IPS-18c (cell line): Measurements from ENCODE around the gene ATP2A1.

ENCODE experiments used
- H3K4me3 ChIP-seq: 2 replicates; pipeline ENCODE4 v1.7.0; 2013; ENCODE audit warnings: low read depth, mild to moderate bottlenecking, low read length, moderate library complexity; ENCODE audit not compliant: insufficient read depth
- H3K9me3 ChIP-seq: one replicate; pipeline ENCODE4 v1.6.1; 2013; ENCODE audit warnings: mild to moderate bottlenecking, low read length, moderate library complexity; ENCODE audit not compliant: control insufficient read depth, insufficient read depth

ATP2A1 gene

DNA sequence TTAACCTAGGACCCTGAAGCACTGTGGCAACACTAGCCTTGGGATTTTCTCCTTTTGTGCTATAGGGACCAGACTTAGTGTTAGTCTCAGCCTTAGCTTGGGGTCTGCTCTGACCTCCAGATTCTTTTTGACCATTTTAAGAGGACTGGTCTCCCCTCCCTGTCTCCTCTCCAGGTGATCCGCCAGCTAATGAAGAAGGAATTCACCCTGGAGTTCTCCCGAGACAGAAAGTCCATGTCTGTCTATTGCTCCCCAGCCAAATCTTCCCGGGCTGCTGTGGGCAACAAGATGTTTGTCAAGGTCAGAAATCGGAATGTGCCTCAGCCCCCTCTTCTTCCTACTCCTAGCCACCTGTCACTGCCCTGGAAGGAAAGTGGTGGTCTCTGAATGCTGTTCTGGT, 19.5 kb downstream of the ATP2A1 start:
- Histone ChIP-seq H3K4me3 (no peak overlapping the region), H3K9me3 (no peaks in the 10 kb centered on the region)

DNA sequence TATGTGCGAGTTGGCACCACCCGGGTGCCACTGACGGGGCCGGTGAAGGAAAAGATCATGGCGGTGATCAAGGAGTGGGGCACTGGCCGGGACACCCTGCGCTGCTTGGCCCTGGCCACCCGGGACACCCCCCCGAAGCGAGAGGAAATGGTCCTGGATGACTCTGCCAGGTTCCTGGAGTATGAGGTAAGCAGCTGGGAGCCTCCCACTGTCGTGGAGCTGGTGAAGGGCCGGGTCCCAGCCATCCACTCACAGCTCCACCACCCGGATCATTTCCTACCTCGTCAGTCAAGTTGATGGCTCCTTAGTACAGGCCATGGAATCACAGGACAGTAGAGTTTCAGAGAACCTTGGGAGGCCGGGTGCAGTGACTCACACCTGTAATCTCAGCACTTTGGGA, 20.0 kb downstream of the ATP2A1 start:
- Histone ChIP-seq H3K9me3 (no peaks in the 10 kb centered on the region), H3K4me3 (no peak overlapping the region)

DNA sequence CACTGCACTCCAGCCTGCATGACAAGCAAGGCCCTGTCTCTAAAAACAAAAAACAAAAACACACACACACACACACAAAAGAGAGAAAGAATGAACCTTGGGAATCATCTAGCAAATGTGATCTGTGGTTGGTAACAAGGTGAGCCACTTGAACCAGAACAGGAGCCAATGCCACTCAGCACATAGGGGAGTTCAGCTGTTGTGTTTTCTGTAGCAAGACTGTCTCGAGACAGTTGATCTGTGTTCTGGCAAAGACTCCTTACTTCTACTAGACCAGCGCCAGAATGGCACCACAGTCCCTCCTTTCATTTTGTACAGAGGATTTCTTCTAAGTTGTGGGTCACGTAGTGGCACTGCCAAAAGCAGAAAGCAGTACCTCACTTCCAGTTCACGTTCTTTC, 20.7 kb downstream of the ATP2A1 start:
- no peak overlapping the region for H3K4me3 ChIP-seq
- no peaks in the 10 kb centered on the region for H3K9me3 ChIP-seq

DNA sequence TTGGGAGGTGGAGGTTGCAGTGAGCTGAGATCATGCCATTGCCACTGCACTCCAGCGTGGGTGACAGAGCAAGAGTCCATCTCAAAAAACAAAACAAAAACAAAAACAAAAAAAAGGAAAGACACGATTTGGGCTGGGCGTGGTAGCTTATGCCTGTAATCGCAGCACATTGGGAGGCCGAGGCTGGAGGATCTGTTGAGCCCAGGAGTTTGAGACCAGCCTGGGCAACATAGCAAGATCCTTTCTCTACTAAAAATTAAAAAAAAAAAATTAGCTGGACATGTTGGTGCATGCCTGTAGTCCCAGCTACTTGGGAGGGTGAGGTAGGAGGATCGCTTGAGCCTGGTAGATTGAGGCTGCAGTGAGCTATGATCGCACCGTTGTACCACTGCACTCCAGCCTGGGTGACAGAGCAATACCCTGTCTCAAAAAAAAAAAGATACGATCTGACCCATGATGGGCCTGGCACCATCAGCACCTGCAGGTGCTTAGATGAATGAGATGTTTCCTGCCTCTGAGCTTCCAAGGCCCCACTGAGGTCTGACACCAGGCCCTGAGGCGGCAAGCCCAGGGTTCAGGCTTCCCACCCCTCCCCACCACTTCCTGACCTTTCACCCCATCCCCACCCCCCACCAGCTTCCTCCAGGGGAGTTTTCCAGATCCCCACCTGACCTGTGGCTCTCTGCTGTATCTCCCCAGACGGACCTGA, 21.7 kb downstream of the ATP2A1 start:
- Histone ChIP-seq H3K9me3 (no peaks in the 10 kb centered on the region), H3K4me3 (no peak overlapping the region)

DNA sequence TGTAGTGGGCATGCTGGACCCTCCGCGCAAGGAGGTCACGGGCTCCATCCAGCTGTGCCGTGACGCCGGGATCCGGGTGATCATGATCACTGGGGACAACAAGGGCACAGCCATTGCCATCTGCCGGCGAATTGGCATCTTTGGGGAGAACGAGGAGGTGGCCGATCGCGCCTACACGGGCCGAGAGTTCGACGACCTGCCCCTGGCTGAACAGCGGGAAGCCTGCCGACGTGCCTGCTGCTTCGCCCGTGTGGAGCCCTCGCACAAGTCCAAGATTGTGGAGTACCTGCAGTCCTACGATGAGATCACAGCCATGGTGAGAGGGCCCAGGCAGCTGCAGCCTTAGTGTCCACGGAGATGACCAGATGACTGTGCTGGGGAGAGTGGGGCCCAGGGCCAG, 22.3 kb downstream of the ATP2A1 start:
- Histone ChIP-seq H3K9me3 (no peaks in the 10 kb centered on the region), H3K4me3 (no peak overlapping the region)

DNA sequence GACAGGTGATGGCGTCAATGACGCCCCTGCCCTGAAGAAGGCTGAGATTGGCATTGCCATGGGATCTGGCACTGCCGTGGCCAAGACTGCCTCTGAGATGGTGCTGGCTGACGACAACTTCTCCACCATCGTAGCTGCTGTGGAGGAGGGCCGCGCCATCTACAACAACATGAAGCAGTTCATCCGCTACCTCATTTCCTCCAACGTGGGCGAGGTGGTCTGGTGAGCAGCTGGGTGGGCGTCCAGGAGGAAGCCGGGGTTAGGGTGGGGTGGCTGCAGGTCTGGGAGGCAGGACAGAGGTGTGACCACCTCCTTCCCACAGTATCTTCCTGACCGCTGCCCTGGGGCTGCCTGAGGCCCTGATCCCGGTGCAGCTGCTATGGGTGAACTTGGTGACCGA, 23.6 kb downstream of the ATP2A1 start:
- no peak overlapping the region for H3K4me3 ChIP-seq
- H3K9me3 ChIP-seq = no peaks in the 10 kb centered on the region

DNA sequence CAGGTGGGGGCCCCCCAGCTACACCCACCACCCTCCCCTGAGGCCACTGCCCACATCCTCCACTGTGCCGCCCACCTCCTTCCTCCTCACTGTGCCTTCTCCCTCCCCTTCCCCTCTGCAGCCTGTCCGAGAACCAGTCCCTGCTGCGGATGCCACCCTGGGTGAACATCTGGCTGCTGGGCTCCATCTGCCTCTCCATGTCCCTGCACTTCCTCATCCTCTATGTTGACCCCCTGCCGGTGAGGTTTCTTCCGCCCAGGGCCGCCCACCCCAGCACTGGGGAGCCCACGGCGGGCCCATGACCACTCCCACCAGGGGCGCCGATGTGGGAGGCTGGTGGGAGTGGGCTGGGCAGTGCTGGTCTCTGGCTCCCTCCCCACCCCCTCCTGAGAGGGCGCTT, 24.6 kb downstream of the ATP2A1 start:
- H3K4me3 ChIP-seq = no peak overlapping the region
- H3K9me3 ChIP-seq = no peaks in the 10 kb centered on the region

DNA sequence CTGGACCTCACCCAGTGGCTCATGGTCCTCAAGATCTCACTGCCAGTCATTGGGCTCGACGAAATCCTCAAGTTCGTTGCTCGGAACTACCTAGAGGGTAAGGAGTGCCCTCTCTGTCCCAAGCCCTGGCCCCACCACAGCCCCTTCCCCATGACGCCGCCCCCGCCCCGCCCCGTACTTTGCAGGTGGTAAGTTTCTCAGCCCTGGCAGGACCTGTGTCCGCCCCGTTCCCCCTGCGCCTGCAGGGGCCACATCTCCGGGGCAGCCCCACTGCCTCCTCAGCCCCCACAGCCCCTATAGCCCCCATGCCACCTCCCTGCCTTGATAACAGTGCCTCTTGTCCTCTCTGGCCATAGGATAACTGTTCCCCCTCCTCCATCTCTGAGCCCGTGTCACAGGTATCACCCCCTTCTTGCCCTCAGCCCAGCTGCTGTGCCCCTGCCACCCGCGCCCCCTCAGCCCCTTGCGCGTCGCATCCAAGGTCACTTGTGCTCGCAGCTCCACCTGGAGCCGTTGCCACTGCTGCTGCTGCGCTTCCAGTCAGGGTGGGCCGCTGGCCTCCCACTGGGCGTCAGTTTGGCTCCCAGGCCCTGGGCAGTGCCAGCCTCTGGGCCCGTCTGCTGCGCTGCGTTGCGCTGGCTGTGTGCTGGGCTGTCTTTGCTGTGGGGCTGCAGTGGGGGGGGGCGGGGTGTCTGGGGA, 25.2 kb downstream of the ATP2A1 start:
- Histone ChIP-seq H3K4me3 (no peak overlapping the region), H3K9me3 (no peaks in the 10 kb centered on the region)

DNA sequence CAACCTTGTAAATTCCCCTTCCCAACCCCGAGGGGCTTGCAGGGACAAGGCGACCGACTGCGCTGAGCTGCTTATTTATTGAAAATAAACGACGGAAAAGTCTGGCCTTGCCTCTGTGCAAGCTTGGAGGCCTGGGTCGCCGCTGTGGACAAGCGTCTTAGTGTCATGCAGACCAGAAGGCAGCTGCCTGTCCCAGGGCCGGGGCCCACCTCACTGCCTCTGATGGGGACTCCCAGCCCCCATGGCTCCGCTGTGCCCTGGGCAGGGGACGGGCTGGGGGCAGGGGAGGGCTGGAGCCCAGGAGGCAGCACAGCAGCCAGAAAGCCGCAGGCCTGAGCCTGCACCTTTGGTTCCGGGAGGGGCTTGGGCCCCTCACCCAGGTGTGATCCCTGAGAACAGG, 26.1 kb downstream of the ATP2A1 start:
- Histone ChIP-seq H3K9me3 (no peaks in the 10 kb centered on the region), H3K4me3 (no peak overlapping the region)

DNA sequence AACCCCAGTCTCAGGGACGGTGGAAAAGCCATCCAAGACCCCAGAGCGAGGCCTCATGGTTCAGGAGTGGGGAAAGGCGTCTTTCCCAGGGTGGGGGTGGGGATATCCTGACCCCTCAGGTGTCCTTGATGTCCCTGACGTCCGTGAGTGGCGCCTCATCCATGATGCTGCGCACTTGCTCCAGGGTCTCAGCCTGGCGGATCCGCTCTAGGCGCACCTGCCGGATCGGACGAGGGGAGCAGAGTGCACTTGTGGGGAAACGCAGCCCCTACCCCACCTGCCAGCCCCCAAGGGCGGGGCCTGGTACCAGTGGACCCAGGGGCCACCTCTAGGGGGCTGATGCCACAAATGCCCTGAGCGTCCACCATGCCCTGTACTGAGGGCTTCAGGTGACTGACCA, 26.5 kb downstream of the ATP2A1 start:
- no peak overlapping the region for H3K4me3 ChIP-seq
- no peaks in the 10 kb centered on the region for H3K9me3 ChIP-seq

DNA sequence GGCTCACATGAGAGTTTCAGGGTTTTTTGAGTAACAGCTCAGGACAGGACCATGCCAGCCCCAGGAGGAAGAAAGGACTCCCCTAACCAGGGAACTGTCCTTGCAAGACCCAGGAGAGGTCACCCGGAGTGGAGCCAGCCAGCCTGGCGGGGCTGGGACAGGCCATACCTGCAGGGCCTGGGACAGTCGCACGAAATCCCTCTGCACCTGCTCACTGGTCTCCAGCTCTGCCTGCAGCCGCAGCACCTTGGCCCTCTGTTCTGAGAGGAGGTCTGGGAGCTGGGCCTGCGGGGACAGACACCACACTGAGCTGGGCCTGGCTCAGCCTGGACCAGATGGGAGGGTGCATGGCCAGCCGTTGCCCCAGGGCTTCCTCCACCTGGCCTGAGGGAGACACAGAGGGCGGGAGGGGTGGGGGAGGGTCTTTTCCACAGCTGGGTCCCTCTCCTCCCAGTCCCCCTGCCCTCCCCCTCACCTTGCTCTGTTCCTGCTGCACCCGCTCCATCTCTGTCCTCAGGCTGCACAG, 27.0 kb downstream of the ATP2A1 start:
- Histone ChIP-seq H3K9me3 (no peaks in the 10 kb centered on the region), H3K4me3 (no peak overlapping the region)

DNA sequence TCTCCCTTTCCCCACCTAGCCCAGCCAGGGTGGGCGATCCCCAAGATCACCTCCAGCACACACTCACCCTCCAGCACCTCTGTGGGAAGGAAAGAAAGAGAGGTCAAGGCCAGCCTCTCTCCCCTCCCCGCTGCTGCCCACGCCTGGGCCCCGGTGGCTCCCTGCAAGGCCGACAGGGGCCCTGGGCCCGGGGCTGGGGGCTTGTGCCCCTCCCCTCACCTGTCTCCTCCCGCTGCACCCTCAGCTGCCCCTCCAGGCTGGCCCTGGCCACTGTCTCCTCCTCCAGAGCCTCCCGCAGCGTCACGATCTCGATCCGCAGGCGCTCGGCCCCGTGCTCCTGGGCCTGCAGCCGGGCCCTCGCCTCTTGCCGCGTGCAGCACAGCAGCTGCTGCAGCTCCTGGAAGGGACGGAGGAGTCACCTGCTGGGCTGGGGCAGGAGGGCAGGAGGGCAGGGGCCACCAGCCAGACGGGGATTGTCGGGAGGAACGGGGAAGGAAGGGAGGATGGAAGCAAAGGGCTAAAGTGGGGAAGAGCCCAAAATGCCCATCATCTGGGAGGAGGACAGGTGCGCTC, 27.6 kb downstream of the ATP2A1 start:
- Histone ChIP-seq H3K9me3 (no peaks in the 10 kb centered on the region), H3K4me3 (no peak overlapping the region)

DNA sequence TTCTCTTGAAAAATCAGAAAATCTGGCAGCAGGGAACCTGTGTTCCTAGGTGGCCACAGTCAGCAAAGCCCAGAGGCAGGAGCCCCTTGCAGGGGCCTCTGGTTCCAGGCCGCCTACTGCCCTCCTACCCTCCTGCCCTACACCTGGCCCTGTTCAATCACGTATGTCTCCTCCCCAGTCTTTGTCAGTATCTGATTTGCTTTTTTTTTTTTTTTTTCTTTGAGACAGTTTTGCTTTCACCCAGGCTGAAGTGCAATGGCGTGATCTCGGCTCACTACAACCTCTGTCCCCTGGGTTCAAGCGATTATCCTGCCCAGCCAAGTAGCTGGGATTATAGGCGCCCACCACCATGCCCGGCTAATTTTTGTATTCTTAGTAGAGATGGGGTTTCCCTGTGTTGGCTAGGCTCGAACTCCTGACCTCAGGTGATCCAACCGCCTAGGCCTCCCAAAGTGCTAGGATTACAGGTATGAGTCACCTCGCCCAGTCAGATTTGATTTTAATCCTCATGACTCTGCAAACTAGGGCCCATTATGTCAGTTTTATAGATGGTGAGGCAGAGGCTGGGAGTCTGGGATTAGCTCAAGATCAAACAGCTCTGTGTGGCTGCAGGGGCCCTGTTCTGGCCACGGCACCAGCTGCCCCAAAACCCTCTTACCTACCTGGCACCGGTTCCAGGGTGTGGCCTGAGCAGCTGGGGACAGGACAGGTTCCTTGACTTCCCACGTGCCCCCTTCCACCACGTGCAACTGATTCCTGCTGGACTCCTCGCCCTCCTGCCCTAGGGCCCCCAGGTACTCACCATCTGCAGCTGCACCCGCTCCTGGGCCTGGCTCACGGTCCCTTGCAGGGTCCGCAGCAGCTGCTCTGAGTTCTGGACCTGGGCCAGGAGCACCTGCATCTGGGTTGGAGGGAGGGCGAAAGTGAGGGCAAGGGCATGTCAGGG, 32.1 kb downstream of the ATP2A1 start:
- H3K9me3 ChIP-seq = no peaks in the 10 kb centered on the region
- no peak overlapping the region for H3K4me3 ChIP-seq

DNA sequence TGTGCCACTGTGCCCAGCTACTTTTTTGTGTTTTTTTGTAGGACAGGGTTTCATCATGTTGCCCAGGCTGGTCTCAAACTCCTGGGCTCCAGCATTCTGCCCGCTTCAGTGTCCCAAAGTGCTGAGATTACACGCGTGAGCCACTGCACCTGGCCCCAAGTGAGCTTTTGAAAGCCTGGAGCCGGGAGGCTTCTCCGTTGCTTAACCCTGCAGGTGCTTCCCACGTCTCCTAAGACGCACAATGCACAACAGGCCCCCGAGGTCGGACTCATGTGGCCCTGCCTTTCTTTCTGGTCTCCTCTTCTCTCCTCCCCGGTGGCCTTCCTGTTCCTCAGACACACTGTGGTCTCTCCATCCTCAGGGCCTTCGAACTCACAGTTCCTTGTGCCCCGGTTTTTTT, 34.3 kb downstream of the ATP2A1 start:
- Histone ChIP-seq H3K9me3 (no peaks in the 10 kb centered on the region), H3K4me3 (no peak overlapping the region)

DNA sequence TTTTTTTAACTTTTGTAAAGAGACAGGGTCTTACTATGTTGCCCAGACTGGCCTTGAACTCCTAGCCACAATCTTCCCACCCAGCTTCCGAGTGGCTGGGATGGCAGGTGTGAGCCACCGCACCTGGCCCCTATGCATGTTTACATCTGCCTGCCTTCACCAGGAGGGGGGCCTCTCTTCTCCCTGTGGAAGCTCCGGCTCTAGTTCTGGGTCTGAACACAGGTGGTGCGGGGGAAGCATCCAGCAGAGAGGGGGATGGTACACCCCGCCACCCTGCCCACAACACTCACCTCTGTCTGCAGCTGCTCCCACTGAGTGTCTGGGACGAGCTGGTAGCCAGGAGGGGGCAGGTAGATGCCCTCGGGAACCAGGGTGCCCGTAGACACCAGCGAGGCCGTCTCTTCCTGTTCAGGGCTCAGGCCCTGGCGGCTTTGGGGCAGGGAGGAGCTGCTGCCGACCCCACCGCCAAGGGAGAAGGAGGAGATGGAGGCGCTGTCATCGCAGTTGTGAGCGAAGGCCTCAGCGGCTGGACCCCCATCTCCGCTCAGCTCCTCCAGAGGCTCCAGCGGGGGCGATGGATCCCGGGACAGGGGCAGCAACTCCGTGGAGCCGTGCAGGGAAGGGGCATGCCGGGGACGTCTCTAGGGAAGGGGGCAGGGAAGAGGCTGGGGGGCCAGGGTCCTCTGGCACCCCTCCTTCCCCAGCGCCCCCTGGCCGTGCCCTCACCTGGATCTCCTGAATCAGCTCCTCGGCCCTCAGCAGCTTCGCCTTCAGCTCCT, 35.8 kb downstream of the ATP2A1 start:
- H3K9me3 ChIP-seq = no peaks in the 10 kb centered on the region
- H3K4me3 ChIP-seq = no peak overlapping the region

DNA sequence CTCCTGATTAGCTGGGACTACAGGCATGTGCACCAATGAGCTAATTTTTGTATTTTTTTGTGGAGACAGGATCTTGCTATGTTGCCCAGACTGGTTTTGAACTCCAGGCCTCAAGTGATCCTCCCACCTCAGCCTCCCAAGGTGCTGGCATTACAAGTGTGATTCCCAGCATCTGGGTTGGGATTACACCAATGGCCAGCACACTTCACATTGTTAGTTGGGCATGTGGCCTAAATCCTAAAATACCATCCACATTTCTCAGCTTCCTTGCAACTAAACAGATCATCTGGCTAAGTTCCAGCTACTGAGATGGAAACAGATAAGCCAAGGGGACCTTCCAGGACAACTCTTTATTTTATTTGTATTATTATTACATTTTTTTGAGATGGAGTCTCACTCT, 36.9 kb downstream of the ATP2A1 start:
- no peak overlapping the region for H3K4me3 ChIP-seq

DNA sequence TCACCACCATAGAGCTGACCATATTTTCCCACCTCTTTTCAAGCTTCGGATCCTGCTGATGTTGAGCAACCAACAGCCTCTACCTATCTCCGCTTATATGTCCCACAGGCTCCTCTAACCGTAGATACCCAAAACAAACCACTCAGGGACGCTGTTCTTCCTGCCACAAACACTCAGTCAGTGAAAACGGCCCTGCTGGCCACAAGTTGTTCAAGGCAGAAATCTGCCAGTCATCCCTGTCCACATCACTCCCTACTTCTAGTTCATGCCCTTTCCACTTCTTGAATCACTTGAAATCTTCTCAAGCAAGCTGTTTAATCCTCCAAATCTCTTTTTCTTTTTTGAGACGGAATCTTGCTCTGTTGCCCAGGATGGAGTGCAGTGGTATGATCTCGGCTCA, 38.8 kb downstream of the ATP2A1 start:
- no peak overlapping the region for H3K4me3 ChIP-seq
- no peaks in the 10 kb centered on the region for H3K9me3 ChIP-seq

More for the DNA sequence above, 36.9 kb downstream of the ATP2A1 start:
- no peaks in the 10 kb centered on the region for H3K9me3 ChIP-seq
